ENCODE data around the gene ZNF740.

Gene ZNF740

GRCh38 chr12:53217051-53217930 lies 36.8 kb downstream of the ZNF740 start:
- DNase-seq (ENCODE audit: low spot score): no peak
- no peak for TF ChIP-seq CTCF (IDR thresholded peaks at IDR 0.05; ENCODE audit: borderline replicate concordance, control extremely low read depth, extremely low read depth, insufficient read depth, missing control alignments)
- in situ Hi-C loops (cut with MboI; ENCODE audit: low sequenced_read_pairs, unreplicated experiment): no loop called here

GRCh38 chr12:53217931-53218307 lies 37.4 kb downstream of the ZNF740 start:
- DNase-seq (ENCODE audit: low spot score): no peak
- TF ChIP-seq CTCF (IDR thresholded peaks at IDR 0.05; ENCODE audit: borderline replicate concordance, control extremely low read depth, extremely low read depth, insufficient read depth, missing control alignments): no peak
- in situ Hi-C loops (cut with MboI; ENCODE audit: low sequenced_read_pairs, unreplicated experiment): no loop called here

- DNase-seq (ENCODE audit: low spot score): no peak
- no peak for TF ChIP-seq CTCF (IDR thresholded peaks at IDR 0.05; ENCODE audit: borderline replicate concordance, control extremely low read depth, extremely low read depth, insufficient read depth, missing control alignments)
- in situ Hi-C loops (cut with MboI; ENCODE audit: low sequenced_read_pairs, unreplicated experiment): no loop called here
Observed at GRCh38 chr12:53218551-53219291, 38.2 kb downstream of the ZNF740 start.

GRCh38 chr12:53219292-53219955 lies 38.9 kb downstream of the ZNF740 start:
- no peak for TF ChIP-seq CTCF (IDR thresholded peaks at IDR 0.05; ENCODE audit: borderline replicate concordance, control extremely low read depth, extremely low read depth, insufficient read depth, missing control alignments)
- DNase-seq (ENCODE audit: low spot score): peak; percentile 74
- in situ Hi-C loops (cut with MboI; ENCODE audit: low sequenced_read_pairs, unreplicated experiment): no loop called here

- in situ Hi-C loops (cut with MboI; ENCODE audit: low sequenced_read_pairs, unreplicated experiment): no loop called here
- peak; percentile 92 for DNase-seq (ENCODE audit: low spot score)
- TF ChIP-seq CTCF (IDR thresholded peaks at IDR 0.05; ENCODE audit: borderline replicate concordance, control extremely low read depth, extremely low read depth, insufficient read depth, missing control alignments): no peak
Observed at GRCh38 chr12:53219956-53220693, 39.6 kb downstream of the ZNF740 start.

- in situ Hi-C loops (cut with MboI; ENCODE audit: low sequenced_read_pairs, unreplicated experiment): no loop called here
- peak; percentile 96 for DNase-seq (ENCODE audit: low spot score)
- no peak for TF ChIP-seq CTCF (IDR thresholded peaks at IDR 0.05; ENCODE audit: borderline replicate concordance, control extremely low read depth, extremely low read depth, insufficient read depth, missing control alignments)
Observed at GRCh38 chr12:53220694-53221202, 40.2 kb downstream of the ZNF740 start.

Measured in GM13976 (cell line).